ENCODE data around the gene FHIT. TPM values are rescaled to one million over a fixed set of nuclear protein-coding genes. Genes with fewer than 3 reads are reported as not detected.
A peak's percentile ranks its signal among the peaks of the same experiment; 100 is the strongest.

Gene FHIT
- total RNA-seq, 1 experiment from 2014 or later: 3.9 TPM

GRCh38 chr3:61186030-61186429 is 65.2 kb downstream of the FHIT start:
- DNase-seq (ENCODE audit: low read depth, low spot score): no peak
- in situ Hi-C loops (cut with HindIII; ENCODE audit: low pct_unique_long_range_greater_than_20kb, low sequenced_read_pairs): no loop called here

DNA sequence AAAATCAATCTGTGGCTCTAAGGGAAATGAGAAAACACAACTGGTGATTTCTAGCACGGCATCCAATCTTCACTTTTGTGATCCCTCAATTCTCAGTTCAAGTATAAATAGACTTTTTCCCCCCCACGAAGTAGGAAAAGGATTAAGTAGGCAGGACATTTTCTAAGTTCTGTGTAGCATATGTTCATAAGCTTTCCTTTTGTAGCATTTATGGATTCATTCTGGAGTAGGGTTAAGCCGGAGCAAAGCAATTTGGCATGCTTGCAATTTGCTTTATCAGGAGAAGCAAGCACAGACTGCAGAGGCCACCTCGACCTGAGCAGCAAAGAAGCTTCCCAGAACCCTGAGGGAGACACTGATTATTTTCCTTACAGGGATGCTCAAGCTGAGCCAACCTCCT is 66.3 kb downstream of the FHIT start:
- no peak for DNase-seq (ENCODE audit: low read depth, low spot score)
- in situ Hi-C loops (cut with HindIII; ENCODE audit: low pct_unique_long_range_greater_than_20kb, low sequenced_read_pairs): no loop called here

- in situ Hi-C loops (cut with HindIII; ENCODE audit: low pct_unique_long_range_greater_than_20kb, low sequenced_read_pairs): no loop called here
- no peak for DNase-seq (ENCODE audit: low read depth, low spot score)
Observed at GRCh38 chr3:61182662-61183061, 68.6 kb downstream of the FHIT start.

DNA sequence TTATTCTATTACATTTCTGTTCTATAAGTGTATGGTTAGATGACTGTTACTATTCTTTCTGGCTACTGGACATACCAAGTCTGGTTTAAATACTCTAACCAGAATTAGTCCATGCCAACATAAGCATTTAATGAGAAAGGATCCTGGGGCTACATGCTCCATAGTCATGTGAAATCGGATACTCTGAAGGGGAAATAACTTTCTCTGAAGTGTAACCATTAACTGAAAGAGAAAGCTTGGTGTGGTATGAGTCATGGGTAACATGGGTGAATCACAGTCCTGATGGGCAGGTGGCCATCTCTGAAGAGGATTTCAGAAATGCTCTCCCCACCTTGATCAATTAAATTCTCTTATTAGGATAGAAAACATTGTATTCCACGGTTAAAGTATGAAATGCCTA is 69.4 kb downstream of the FHIT start:
- peak; percentile 35 for DNase-seq (ENCODE audit: low read depth, low spot score)
- in situ Hi-C loops (cut with HindIII; ENCODE audit: low pct_unique_long_range_greater_than_20kb, low sequenced_read_pairs): no loop called here

GRCh38 chr3:61180206-61180605 is 71.0 kb downstream of the FHIT start:
- in situ Hi-C loops (cut with HindIII; ENCODE audit: low pct_unique_long_range_greater_than_20kb, low sequenced_read_pairs): no loop called here
- no peak for DNase-seq (ENCODE audit: low read depth, low spot score)

DNA sequence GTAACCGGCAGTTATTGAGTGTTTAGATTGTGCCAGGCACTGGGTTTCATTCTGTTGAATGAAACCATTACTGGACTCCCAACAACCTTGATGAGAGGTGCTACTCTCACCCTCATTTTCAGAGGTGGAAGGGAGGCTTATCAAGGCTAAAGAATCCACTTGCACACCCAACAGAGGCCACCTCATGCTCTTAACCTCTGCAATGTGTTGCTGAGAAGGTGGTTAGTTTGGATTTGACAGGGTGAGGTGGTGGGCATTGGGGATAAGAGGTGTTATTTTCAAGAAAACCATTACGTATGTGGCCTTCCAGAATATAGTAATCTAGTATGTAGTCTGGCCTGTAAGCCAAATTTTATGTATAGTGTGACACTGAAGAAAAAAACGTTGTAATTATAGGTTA is 73.1 kb downstream of the FHIT start:
- DNase-seq (ENCODE audit: low read depth, low spot score): no peak
- in situ Hi-C loops (cut with HindIII; ENCODE audit: low pct_unique_long_range_greater_than_20kb, low sequenced_read_pairs): no loop called here

- no peak for DNase-seq (ENCODE audit: low read depth, low spot score)
- in situ Hi-C loops (cut with HindIII; ENCODE audit: low pct_unique_long_range_greater_than_20kb, low sequenced_read_pairs): no loop called here
Observed at GRCh38 chr3:61177450-61177849, 73.8 kb downstream of the FHIT start.

- DNase-seq (ENCODE audit: low read depth, low spot score): no peak
- in situ Hi-C loops (cut with HindIII; ENCODE audit: low pct_unique_long_range_greater_than_20kb, low sequenced_read_pairs): no loop called here
Observed at GRCh38 chr3:61173676-61174075, 77.6 kb downstream of the FHIT start.

- in situ Hi-C loops (cut with HindIII; ENCODE audit: low pct_unique_long_range_greater_than_20kb, low sequenced_read_pairs): no loop called here
- DNase-seq (ENCODE audit: low read depth, low spot score): peak; percentile 4
Observed at GRCh38 chr3:61172684-61173083, 78.6 kb downstream of the FHIT start.

DNA sequence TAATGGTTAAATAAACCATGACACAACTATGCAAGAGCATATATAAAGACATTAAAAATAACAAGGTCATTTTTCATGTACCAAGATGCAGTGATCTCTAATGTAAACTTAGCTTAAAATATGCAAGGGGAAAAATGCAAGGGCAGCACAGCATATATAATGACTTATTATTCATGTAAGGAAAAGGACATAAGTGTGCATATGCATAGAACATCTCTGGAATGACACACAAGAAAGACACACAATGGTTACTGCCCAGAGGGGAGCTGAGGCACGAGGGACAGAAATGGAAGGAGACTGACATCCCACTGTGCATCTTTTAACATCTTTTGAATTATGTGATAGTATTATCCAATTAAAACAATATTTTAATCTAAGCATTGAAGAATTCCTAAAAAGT is 79.0 kb downstream of the FHIT start:
- DNase-seq (ENCODE audit: low read depth, low spot score): no peak
- in situ Hi-C loops (cut with HindIII; ENCODE audit: low pct_unique_long_range_greater_than_20kb, low sequenced_read_pairs): no loop called here

DNA sequence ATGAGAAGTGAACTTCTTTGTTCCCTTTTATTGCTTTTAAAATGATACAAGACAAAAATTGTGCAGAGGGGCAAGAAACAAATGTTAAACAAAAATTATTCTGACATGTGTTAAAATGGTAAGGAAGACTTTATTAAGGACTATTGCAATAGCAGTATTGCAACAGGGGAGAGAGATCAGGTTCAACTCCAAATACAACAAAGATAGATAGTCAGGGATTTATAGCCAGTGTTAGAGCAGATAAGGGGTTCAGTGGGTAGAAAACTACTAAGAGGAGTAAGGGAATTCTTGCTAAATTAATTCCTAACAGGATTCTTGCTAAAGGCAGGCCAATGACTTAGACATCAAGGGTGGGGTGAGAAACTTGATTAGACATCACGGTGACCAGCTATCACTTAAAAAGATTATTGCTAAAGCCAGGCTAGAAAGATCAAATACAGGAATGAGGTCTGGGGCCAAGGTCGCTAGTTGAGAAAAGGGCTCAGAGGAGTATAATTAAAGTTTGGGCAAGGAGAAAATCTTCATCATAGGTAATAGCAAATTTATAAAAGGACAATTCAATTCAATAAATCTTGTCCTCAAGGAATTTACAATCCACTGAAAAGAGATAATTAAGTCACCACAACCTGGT is 81.5 kb downstream of the FHIT start:
- DNase-seq (ENCODE audit: low read depth, low spot score): no peak
- in situ Hi-C loops (cut with HindIII; ENCODE audit: low pct_unique_long_range_greater_than_20kb, low sequenced_read_pairs): no loop called here

GRCh38 chr3:61168286-61168685 is 83.0 kb downstream of the FHIT start:
- no peak for DNase-seq (ENCODE audit: low read depth, low spot score)
- in situ Hi-C loops (cut with HindIII; ENCODE audit: low pct_unique_long_range_greater_than_20kb, low sequenced_read_pairs): no loop called here

DNA sequence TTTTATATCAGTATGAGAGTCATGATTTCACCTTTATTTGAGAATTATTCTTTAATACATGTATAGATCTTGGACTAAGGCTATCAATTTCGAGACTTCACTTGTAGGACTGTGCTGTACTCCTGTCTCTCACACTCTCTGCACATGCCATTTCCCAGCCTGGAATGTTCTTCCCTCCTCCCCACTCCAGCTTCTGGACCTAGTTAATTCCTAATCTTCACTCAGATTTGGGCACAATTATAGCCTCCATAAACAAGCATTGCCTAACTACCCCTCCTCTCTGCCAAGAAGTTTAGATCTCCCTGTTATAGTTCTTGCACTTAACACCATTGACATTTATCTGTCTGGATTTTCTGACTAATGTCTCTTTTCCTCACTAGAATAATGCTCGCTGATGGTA is 88.3 kb downstream of the FHIT start:
- in situ Hi-C loops (cut with HindIII; ENCODE audit: low pct_unique_long_range_greater_than_20kb, low sequenced_read_pairs): no loop called here
- no peak for DNase-seq (ENCODE audit: low read depth, low spot score)

- in situ Hi-C loops (cut with HindIII; ENCODE audit: low pct_unique_long_range_greater_than_20kb, low sequenced_read_pairs): no loop called here
- no peak for DNase-seq (ENCODE audit: low read depth, low spot score)
Observed at GRCh38 chr3:61158667-61159066, 92.6 kb downstream of the FHIT start.

DNA sequence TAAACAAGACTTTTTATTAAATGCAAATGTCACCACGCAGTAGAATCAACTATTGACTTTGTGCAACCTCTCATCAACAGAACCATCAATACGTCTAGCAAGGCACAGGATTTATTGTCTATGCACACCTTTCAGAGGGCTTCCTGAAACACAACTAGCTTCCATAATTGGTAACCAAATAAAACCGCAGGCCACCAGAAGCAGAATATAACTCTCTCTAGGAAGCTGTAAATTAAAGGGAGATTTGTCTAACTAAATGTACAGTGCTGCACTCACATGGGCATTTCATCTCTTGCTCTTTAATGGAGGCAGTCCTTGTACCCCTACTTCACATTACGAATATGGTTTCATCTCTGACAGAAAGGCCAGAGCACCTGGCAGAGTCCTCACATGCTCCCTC is 93.0 kb downstream of the FHIT start:
- DNase-seq (ENCODE audit: low read depth, low spot score): no peak
- in situ Hi-C loops (cut with HindIII; ENCODE audit: low pct_unique_long_range_greater_than_20kb, low sequenced_read_pairs): no loop called here

GRCh38 chr3:61157414-61157813 is 93.8 kb downstream of the FHIT start:
- DNase-seq (ENCODE audit: low read depth, low spot score): no peak
- in situ Hi-C loops (cut with HindIII; ENCODE audit: low pct_unique_long_range_greater_than_20kb, low sequenced_read_pairs): no loop called here

GRCh38 chr3:61155701-61156292 is 95.5 kb downstream of the FHIT start:
- no peak for DNase-seq (ENCODE audit: low read depth, low spot score)
- in situ Hi-C loops (cut with HindIII; ENCODE audit: low pct_unique_long_range_greater_than_20kb, low sequenced_read_pairs): no loop called here

GRCh38 chr3:61154457-61155198 is 96.6 kb downstream of the FHIT start:
- DNase-seq (ENCODE audit: low read depth, low spot score): no peak
- in situ Hi-C loops (cut with HindIII; ENCODE audit: low pct_unique_long_range_greater_than_20kb, low sequenced_read_pairs): no loop called here

DNA sequence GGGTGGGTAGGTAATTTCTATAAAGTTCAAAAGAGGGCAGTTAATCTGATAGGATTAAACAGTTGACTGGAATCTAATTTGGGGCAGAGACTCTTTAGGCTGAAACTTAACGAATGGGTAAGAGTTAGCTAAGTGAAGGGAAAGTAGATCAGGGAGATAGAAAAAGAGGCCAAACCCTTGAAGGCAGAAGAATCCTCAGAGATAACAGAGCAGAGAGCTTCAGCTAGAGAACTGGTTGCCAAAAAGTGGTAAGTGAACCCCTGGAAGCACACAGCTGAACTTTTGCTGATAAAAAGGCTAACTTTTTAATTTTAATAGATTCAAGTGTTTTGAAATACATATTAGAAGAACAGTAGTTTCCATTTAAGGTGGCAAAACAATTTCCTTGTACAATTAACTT is 99.2 kb downstream of the FHIT start:
- DNase-seq (ENCODE audit: low read depth, low spot score): no peak
- in situ Hi-C loops (cut with HindIII; ENCODE audit: low pct_unique_long_range_greater_than_20kb, low sequenced_read_pairs): no loop called here
